Measurements from ENCODE around the gene KIR2DL4.
"Not testable (repeated sequence)": the region's sequence is repeated elsewhere in the genome, so short reads cannot be mapped to it uniquely, and the experiment has no call there.

- TF ChIP-seq POLR2AphosphoS5 (IDR thresholded peaks at IDR 0.05); EP300 (IDR thresholded peaks at IDR 0.05; ENCODE audit: low read depth); POLR2A (IDR thresholded peaks at IDR 0.05): not testable (repeated sequence)
- TF ChIP-seq, protein P1, sequence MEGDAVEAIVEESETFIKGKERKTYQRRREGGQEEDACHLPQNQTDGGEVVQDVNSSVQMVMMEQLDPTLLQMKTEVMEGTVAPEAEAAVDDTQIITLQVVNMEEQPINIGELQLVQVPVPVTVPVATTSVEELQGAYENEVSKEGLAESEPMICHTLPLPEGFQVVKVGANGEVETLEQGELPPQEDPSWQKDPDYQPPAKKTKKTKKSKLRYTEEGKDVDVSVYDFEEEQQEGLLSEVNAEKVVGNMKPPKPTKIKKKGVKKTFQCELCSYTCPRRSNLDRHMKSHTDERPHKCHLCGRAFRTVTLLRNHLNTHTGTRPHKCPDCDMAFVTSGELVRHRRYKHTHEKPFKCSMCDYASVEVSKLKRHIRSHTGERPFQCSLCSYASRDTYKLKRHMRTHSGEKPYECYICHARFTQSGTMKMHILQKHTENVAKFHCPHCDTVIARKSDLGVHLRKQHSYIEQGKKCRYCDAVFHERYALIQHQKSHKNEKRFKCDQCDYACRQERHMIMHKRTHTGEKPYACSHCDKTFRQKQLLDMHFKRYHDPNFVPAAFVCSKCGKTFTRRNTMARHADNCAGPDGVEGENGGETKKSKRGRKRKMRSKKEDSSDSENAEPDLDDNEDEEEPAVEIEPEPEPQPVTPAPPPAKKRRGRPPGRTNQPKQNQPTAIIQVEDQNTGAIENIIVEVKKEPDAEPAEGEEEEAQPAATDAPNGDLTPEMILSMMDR (IDR thresholded peaks at IDR 0.05) = not testable (repeated sequence)
Measured at GRCh38 chr19:54828064-54828463, 24.7 kb downstream of the KIR2DL4 start.

All from transverse colon (tissue), 4 donors.